NCI-H1105 treated with DMSO at 0.1 percent for 48 hours (cell line): ENCODE data around the gene AKR1B1.

ENCODE experiments used
- DNase-seq: peaks from one replicate; lab custom pipeline; 2025; lab: John Stamatoyannopoulos, UW

AKR1B1 gene

GRCh38 chr7:134415700-134416099 lies 43.2 kb downstream of the AKR1B1 start:
- no peak for DNase-seq

GRCh38 chr7:134414109-134414508 lies 44.8 kb downstream of the AKR1B1 start:
- no peak for DNase-seq

DNA sequence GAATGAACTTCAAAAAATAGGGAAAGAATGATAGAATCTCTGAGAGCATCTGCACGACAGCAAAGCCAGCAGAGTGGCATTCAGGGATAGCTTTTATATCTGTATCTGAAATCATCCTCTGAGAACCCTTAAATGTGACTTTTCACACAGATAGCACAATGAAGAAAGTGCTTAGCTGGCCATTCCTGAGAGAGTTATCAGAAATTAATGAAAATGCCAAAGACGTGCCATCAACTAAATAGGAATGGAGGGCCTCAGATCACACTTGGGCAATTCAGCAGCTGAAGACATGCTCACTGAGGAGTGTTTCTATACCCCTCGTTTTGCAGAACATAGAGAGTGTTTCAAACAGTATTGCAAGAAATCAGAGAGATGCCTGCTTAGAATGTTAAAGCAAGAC lies 51.6 kb downstream of the AKR1B1 start:
- no peak for DNase-seq

GRCh38 chr7:134406431-134406830 lies 52.5 kb downstream of the AKR1B1 start:
- no peak for DNase-seq

DNA sequence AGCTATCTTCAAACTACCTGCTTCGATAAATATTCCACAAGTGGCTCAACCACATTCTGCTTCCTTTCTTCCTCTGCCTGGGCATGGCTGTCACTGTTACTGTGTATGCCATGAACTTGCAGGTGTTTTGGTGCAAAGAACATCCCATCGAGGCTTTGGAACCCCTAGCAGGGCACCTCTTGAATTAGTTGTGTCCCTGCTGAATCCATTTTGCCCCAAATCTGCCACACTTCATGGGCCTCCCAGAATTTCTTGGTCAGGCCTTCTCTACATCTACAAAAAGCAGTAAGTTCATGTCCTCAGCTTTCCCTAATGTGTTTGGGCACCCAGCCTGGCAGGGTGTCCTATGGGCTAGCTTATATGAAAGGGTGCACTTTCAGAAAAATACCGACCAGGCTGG lies 53.6 kb downstream of the AKR1B1 start:
- no peak for DNase-seq

- DNase-seq: no peak
These were observed 55.8 kb downstream of the AKR1B1 start for GRCh38 chr7:134403062-134403461.

DNA sequence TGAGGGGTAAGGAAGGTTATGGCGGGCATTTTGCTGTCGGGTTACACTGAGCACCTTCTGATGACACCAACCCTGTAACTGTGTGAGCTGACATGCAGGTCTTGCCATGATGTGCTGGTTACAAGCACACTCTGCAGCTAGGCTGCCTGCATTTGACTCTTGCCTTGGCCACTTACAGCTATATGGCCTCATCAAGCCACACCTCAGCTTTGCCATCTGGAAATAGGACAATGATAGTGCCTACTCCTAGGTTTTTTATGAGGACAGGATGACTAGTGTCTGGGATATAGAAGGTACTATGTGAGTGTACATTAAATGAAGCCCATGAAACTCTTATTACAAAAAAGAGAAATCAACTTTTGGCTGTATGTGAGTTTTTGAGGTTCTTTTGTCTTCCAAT lies 58.0 kb downstream of the AKR1B1 start:
- no peak for DNase-seq

DNA sequence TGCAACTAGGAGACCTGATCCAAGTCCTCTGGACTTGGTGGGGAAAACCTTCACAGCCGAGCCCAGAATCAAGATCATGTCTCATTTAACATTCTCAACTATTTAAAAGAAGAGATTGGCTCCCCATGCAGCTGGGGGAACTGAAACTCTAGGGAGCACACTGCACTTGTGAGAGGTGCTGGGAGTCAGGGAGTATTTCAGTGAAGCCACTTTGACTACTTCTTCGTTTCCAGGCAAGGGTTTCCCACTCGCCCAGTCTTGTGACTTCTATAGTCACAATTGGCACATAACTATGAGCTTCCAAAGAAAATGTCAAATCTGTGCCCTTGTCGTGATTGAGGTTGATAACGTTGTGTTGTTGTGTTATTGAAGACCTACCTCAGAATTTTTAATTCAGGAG lies 62.9 kb downstream of the AKR1B1 start:
- DNase-seq: no peak

GRCh38 chr7:134395604-134396003 lies 63.3 kb downstream of the AKR1B1 start:
- no peak for DNase-seq

- no peak for DNase-seq
These were observed 64.8 kb downstream of the AKR1B1 start for GRCh38 chr7:134394056-134394455.
